Measurements from ENCODE around the gene CDKN3. TPM values are rescaled to one million over a fixed set of nuclear protein-coding genes. Genes with fewer than 3 reads are reported as not detected.
"Not testable (repeated sequence)": the region's sequence is repeated elsewhere in the genome, so short reads cannot be mapped to it uniquely, and the experiment has no call there.

Gene CDKN3
- total RNA-seq, 6 experiments from 2014 or later: 33.3 to 106 (median 91.8) TPM

- no peak overlapping the region for H3K4me3 Mint-ChIP-seq
- H3K27me3 Mint-ChIP-seq (ENCODE audit: insufficient read depth): peaks cover 34% of the 10 kb centered on the region
- peaks cover 11% of the 10 kb centered on the region for H3K4me1 Mint-ChIP-seq (ENCODE audit: low read depth)
- H3K27ac Mint-ChIP-seq: no peak overlapping the region
- no peaks in the 10 kb centered on the region for H3K9me3 Mint-ChIP-seq
- no peaks in the 10 kb centered on the region for H3K36me3 Mint-ChIP-seq (ENCODE audit: low read depth)
- TF ChIP-seq CTCF (IDR thresholded peaks at IDR 0.05): no peak
- no peak for DNase-seq
These were observed 11.3 kb upstream of the CDKN3 start for GRCh38 chr14:54385556-54385955.

- Mint-ChIP-seq H3K27ac (no peak overlapping the region), H3K4me1 (ENCODE audit: low read depth) (peaks cover 11% of the 10 kb centered on the region), H3K9me3 (no peaks in the 10 kb centered on the region), H3K4me3 (no peak overlapping the region), H3K27me3 (ENCODE audit: insufficient read depth) (peaks cover 40% of the 10 kb centered on the region), H3K36me3 (ENCODE audit: low read depth) (peaks cover under 1% of the 10 kb centered on the region; the same call in 1 of the 2 replicates)
- DNase-seq: no peak
- TF ChIP-seq CTCF (IDR thresholded peaks at IDR 0.05): no peak
These were observed 9.5 kb upstream of the CDKN3 start for GRCh38 chr14:54387328-54387727.

GRCh38 chr14:54392131-54392859, 4.5 kb upstream of the CDKN3 start:
- H3K9me3 Mint-ChIP-seq: peaks cover 7% of the 10 kb centered on the region
- no peak for TF ChIP-seq CTCF (IDR thresholded peaks at IDR 0.05)
- H3K36me3 Mint-ChIP-seq (ENCODE audit: low read depth): peaks cover 10% of the 10 kb centered on the region
- no peak for DNase-seq
- H3K27ac Mint-ChIP-seq: no peak overlapping the region
- peaks cover under 1% of the 10 kb centered on the region; the same call in 1 of the 2 replicates for H3K4me1 Mint-ChIP-seq (ENCODE audit: low read depth)
- H3K27me3 Mint-ChIP-seq (ENCODE audit: insufficient read depth): peaks cover 21% of the 10 kb centered on the region
- H3K4me3 Mint-ChIP-seq: no peak overlapping the region

GRCh38 chr14:54392986-54393884, 3.6 kb upstream of the CDKN3 start:
- DNase-seq; H3K4me1 Mint-ChIP-seq (ENCODE audit: low read depth); H3K9me3 Mint-ChIP-seq; H3K27ac Mint-ChIP-seq; H3K4me3 Mint-ChIP-seq: not testable (repeated sequence)
- H3K27me3 Mint-ChIP-seq (ENCODE audit: insufficient read depth): peaks cover 13% of the 10 kb centered on the region
- H3K36me3 Mint-ChIP-seq (ENCODE audit: low read depth): peaks cover 14% of the 10 kb centered on the region

- no peak for DNase-seq
- Mint-ChIP-seq H3K4me1 (ENCODE audit: low read depth) (peaks cover 23% of the 10 kb centered on the region), H3K4me3 (no peak overlapping the region), H3K9me3 (peaks cover 7% of the 10 kb centered on the region), H3K36me3 (ENCODE audit: low read depth) (peaks cover 15% of the 10 kb centered on the region), H3K27me3 (ENCODE audit: insufficient read depth) (peaks cover 6% of the 10 kb centered on the region), H3K27ac (no peak overlapping the region)
- TF ChIP-seq CTCF (IDR thresholded peaks at IDR 0.05): no peak
These were observed 2.2 kb upstream of the CDKN3 start for GRCh38 chr14:54394596-54394995.

GRCh38 chr14:54395284-54395683, 1.5 kb upstream of the CDKN3 start:
- H3K4me3 Mint-ChIP-seq: no peak overlapping the region
- H3K36me3 Mint-ChIP-seq (ENCODE audit: low read depth): peaks cover 15% of the 10 kb centered on the region
- H3K4me1 Mint-ChIP-seq (ENCODE audit: low read depth): peaks cover 30% of the 10 kb centered on the region
- H3K27me3 Mint-ChIP-seq (ENCODE audit: insufficient read depth): peaks cover 6% of the 10 kb centered on the region
- no peak for TF ChIP-seq CTCF (IDR thresholded peaks at IDR 0.05)
- no peak overlapping the region for H3K27ac Mint-ChIP-seq
- H3K9me3 Mint-ChIP-seq: peaks cover 7% of the 10 kb centered on the region
- DNase-seq: no peak

All from HFFc6 (cell line).